Neural crest cell (in vitro differentiated cells): ENCODE results near the gene SMIM30. TPM values are rescaled to one million over a fixed set of nuclear protein-coding genes. Genes with fewer than 3 reads are reported as not detected.
"Not testable (repeated sequence)": the region's sequence is repeated elsewhere in the genome, so short reads cannot be mapped to it uniquely, and the experiment has no call there.

Experiments
- DNase-seq: peaks from one replicate; pipeline ENCODE4 v3.0.0; 2021; ENCODE audit warnings: low read depth, mixed read lengths, low spot score
- H3K27ac Mint-ChIP-seq: one replicate; pipeline ENCODE4 v1.8.0; 2021; ENCODE audit warnings: mild to moderate bottlenecking, mixed read lengths; ENCODE audit not compliant: unreplicated experiment
- H3K27me3 Mint-ChIP-seq: 2 replicates; pipeline ENCODE4 v1.8.0; 2021; ENCODE audit warnings: low read depth, mild to moderate bottlenecking, mixed read lengths
- H3K36me3 Mint-ChIP-seq: 2 replicates; pipeline ENCODE4 v1.8.0; 2021; ENCODE audit warnings: low read depth, mild to moderate bottlenecking, mixed read lengths
- H3K4me1 Mint-ChIP-seq: 2 replicates; pipeline ENCODE4 v1.8.0; 2021; ENCODE audit warnings: mixed read lengths
- H3K4me3 Mint-ChIP-seq: one replicate; pipeline ENCODE4 v1.8.0; 2021; ENCODE audit warnings: mild to moderate bottlenecking, mixed read lengths
- H3K9me3 Mint-ChIP-seq: 2 replicates; pipeline ENCODE4 v1.8.0; 2021; ENCODE audit warnings: mixed read lengths
- CTCF ChIP-seq: fragments of 200-600 bp; sonication (generic); conservative IDR thresholded peaks from 2 replicates; pipeline ENCODE4 v1.5.0; 2021; ENCODE audit warnings: antibody characterized with exemption, mild to moderate bottlenecking
- long read RNA-seq: library from polyadenylated mRNA; unstranded; transcript quantifications from one replicate; pipeline ENCODE4 v2.0.0, GENCODE V29; 2020
- total RNA-seq: library from RNA; stranded (reverse); gene quantifications from 2 replicates; pipeline ENCODE4 v1.2.1, GENCODE V29; 2021

Gene SMIM30
- total RNA-seq = 38.7 and 39.8 TPM in 2 replicates
- long read RNA-seq, transcript SMIM30-201 (3 exons, 1,070 nt) = major isoform, 43 of 57 reads
- long read RNA-seq, partial matches to known transcripts = 0 of 57 reads
- long read RNA-seq, other reads (novel, unspliced or antisense) = 7 of 57 reads

GRCh38 chr7:113118074-113118959, at the start of gene SMIM30:
TSS of gene SMIM30 (minus strand) at chr7:113118554. CDS start at chr7:113117578, 976 bp downstream.
- peak within 1 kb of the TSS; percentile 91 for H3K4me3 Mint-ChIP-seq
- no peaks in the 10 kb centered on the region for H3K27me3 Mint-ChIP-seq
- TF ChIP-seq CTCF = peak; percentile 24
- DNase-seq = peak; percentile 80
- H3K36me3 Mint-ChIP-seq = peaks cover 14% of the 10 kb centered on the region
- H3K27ac Mint-ChIP-seq = peak within 1 kb of the TSS; percentile 90
- H3K4me1 Mint-ChIP-seq = peaks cover 22% of the 10 kb centered on the region
- H3K9me3 Mint-ChIP-seq = no peaks in the 10 kb centered on the region

GRCh38 chr7:113166176-113166575, 47.8 kb upstream of the SMIM30 start:
- H3K27me3 Mint-ChIP-seq, H3K36me3 Mint-ChIP-seq, H3K27ac Mint-ChIP-seq, H3K9me3 Mint-ChIP-seq, DNase-seq, H3K4me1 Mint-ChIP-seq, H3K4me3 Mint-ChIP-seq: not testable (repeated sequence)

- H3K4me1 Mint-ChIP-seq = no peaks in the 10 kb centered on the region
- no peaks in the 10 kb centered on the region for H3K36me3 Mint-ChIP-seq
- no peaks in the 10 kb centered on the region for H3K9me3 Mint-ChIP-seq
- peaks cover 18% of the 10 kb centered on the region for H3K27me3 Mint-ChIP-seq
- H3K4me3 Mint-ChIP-seq = no peak overlapping the region
- no peak for TF ChIP-seq CTCF
- no peak overlapping the region for H3K27ac Mint-ChIP-seq
- DNase-seq = no peak
Measured at GRCh38 chr7:113161050-113161449, 42.7 kb upstream of the SMIM30 start.

GRCh38 chr7:113159746-113160339, 41.5 kb upstream of the SMIM30 start:
- H3K27me3 Mint-ChIP-seq = peaks cover 23% of the 10 kb centered on the region
- H3K36me3 Mint-ChIP-seq = no peaks in the 10 kb centered on the region
- no peak overlapping the region for H3K4me3 Mint-ChIP-seq
- H3K9me3 Mint-ChIP-seq = no peaks in the 10 kb centered on the region
- TF ChIP-seq CTCF = peak; percentile 73
- peak; percentile 6 for DNase-seq
- no peak overlapping the region for H3K27ac Mint-ChIP-seq
- no peaks in the 10 kb centered on the region for H3K4me1 Mint-ChIP-seq

GRCh38 chr7:113158756-113159155, 40.4 kb upstream of the SMIM30 start:
- Mint-ChIP-seq H3K36me3 (no peaks in the 10 kb centered on the region), H3K27me3 (peaks cover 26% of the 10 kb centered on the region), H3K27ac (no peak overlapping the region), H3K4me3 (no peak overlapping the region), H3K9me3 (no peaks in the 10 kb centered on the region), H3K4me1 (no peaks in the 10 kb centered on the region)
- DNase-seq = no peak
- no peak for TF ChIP-seq CTCF

GRCh38 chr7:113154117-113154516, 35.8 kb upstream of the SMIM30 start:
- H3K36me3 Mint-ChIP-seq = no peaks in the 10 kb centered on the region
- no peak overlapping the region for H3K4me3 Mint-ChIP-seq
- peaks cover 39% of the 10 kb centered on the region for H3K27me3 Mint-ChIP-seq
- TF ChIP-seq CTCF = no peak
- H3K27ac Mint-ChIP-seq = no peak overlapping the region
- no peak for DNase-seq
- no peaks in the 10 kb centered on the region for H3K4me1 Mint-ChIP-seq
- H3K9me3 Mint-ChIP-seq = peaks cover 1% of the 10 kb centered on the region
